Activated T-cell treated with anti-CD3 and anti-CD28 coated beads for 1 hour (primary cell): ENCODE data around the gene TRERF1.

ENCODE experiments used
- DNase-seq: peaks from one replicate; pipeline ENCODE4 v3.0.0-alpha.2; 2020; ENCODE audit warnings: low read depth

Gene TRERF1

DNA sequence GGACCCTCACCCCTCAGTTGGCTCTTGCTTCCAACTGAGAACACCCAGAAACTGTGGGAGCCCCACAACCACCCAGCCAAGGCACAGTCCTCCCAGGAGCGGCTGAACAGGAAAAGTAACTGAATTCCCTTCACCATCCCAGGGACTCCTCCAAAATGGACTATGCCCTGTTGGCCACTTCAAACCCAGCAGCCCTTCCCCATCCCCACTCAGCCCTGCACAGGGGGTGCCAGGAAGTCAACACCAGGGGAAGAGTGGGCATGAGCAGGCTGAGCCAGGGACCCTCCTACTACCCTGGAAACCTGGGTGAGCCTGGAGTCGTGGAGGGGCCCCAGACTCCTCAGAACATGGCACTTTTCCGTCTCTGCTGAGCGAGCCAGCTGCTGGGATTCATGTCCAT is 267.3 kb downstream of the TRERF1 start:
- DNase-seq = no peak

- no peak for DNase-seq
These were observed 269.6 kb downstream of the TRERF1 start for GRCh38 chr6:42182101-42182500.

- DNase-seq = no peak
These were observed 271.8 kb downstream of the TRERF1 start for GRCh38 chr6:42179945-42180313.

DNA sequence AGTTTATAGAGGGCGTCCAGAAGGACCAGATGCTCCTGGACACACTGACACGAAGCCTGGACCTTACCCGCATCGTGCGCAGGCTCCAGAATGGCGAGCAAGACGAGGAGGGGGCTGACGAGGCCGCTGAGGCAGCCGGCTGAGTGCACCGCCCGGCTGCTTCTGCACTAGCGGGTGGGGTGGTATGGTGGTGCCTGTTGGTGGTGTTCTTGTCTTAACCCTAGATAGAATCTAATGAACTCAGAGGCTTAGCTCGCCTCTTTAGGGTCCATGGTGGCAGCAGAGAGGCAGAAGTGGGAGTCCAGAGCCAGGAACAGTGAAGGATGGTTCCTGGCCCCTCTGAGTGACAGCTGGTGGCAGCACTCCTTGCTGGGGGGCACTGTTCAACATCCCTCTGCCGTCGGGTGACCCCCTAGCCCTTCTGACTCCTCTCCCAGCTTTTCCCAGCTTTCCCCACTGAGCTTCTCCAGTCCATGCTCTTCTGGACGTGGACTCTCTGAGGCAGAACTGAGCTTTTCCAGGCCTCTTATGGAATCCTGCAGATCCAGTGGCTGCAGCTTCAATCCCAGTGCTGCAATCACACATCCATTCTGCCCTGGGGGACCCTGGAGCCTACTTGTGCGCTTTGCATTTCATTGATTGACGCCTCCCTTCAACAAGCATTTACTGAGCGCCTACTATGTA is 272.3 kb downstream of the TRERF1 start:
- DNase-seq = no peak

GRCh38 chr6:42177514-42178364 is 274.0 kb downstream of the TRERF1 start:
- DNase-seq = no peak

DNA sequence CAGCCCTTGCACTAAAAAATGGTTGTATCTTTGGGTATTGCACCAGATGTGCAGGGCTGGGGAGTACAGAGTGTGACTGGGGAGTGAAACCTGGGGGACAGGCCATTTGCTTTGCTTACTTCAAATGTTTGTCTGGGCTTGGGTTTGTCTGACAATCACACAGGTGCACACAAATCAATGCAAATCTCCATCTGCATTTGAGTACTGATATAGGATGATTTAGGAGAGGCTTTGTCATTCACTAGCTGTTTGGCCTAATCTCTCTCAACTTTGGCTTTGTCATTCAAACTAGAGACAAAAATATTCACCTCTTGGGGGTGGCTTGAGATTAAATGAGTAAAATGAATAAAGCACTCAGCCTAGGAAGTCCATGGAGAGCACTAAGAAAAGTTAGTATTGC is 274.7 kb downstream of the TRERF1 start:
- DNase-seq = no peak

GRCh38 chr6:42175860-42176259 is 275.9 kb downstream of the TRERF1 start:
- DNase-seq = no peak
